GM19372 (cell line): Measurements from ENCODE around the gene C15orf62.
A peak's percentile ranks its signal among the peaks of the same experiment; 100 is the strongest.

Experiments used
- ATAC-seq: cut with Tn5 transposase; IDR thresholded peaks from one replicate; pipeline ENCODE4 v1.9.1; 2021; ENCODE audit warnings: mild to moderate bottlenecking, low read depth, moderate library complexity; ENCODE audit not compliant: unreplicated experiment

C15orf62 gene

GRCh38 chr15:40775740-40776536 is 6.2 kb downstream of the C15orf62 start:
- ATAC-seq = no peak

GRCh38 chr15:40776537-40777141 is 6.9 kb downstream of the C15orf62 start:
- ATAC-seq = no peak

GRCh38 chr15:40782609-40783227 is 12.9 kb downstream of the C15orf62 start:
- ATAC-seq = no peak

- no peak for ATAC-seq
Observed at GRCh38 chr15:40785164-40785563, 15.4 kb downstream of the C15orf62 start.

GRCh38 chr15:40785814-40786213 is 16.0 kb downstream of the C15orf62 start:
- no peak for ATAC-seq

GRCh38 chr15:40787344-40787841 is 17.6 kb downstream of the C15orf62 start:
- no peak for ATAC-seq

GRCh38 chr15:40787991-40788390 is 18.2 kb downstream of the C15orf62 start:
- no peak for ATAC-seq

GRCh38 chr15:40789119-40789518 is 19.3 kb downstream of the C15orf62 start:
- no peak for ATAC-seq

GRCh38 chr15:40789999-40790398 is 20.2 kb downstream of the C15orf62 start:
- ATAC-seq = no peak

GRCh38 chr15:40790718-40791117 is 20.9 kb downstream of the C15orf62 start:
- ATAC-seq = no peak

GRCh38 chr15:40792394-40792793 is 22.6 kb downstream of the C15orf62 start:
- no peak for ATAC-seq

- ATAC-seq = no peak
Observed at GRCh38 chr15:40793216-40793989, 23.6 kb downstream of the C15orf62 start.

- no peak for ATAC-seq
Observed at GRCh38 chr15:40796041-40796440, 26.3 kb downstream of the C15orf62 start.

GRCh38 chr15:40796512-40796911 is 26.7 kb downstream of the C15orf62 start:
- no peak for ATAC-seq

GRCh38 chr15:40799523-40799922 is 29.7 kb downstream of the C15orf62 start:
- ATAC-seq = no peak

GRCh38 chr15:40803076-40803475 is 33.3 kb downstream of the C15orf62 start:
- no peak for ATAC-seq

GRCh38 chr15:40803688-40804087 is 33.9 kb downstream of the C15orf62 start:
- no peak for ATAC-seq

- ATAC-seq = no peak
Observed at GRCh38 chr15:40806672-40807027, 36.9 kb downstream of the C15orf62 start.

GRCh38 chr15:40807028-40807887 is 37.5 kb downstream of the C15orf62 start, which contains the start of the genes DNAJC17 and ZFYVE19:
DNAJC17 (minus strand) TSS chr15:40807473; CDS start chr15:40807446, 27 bp downstream.
ZFYVE19 (plus strand) TSS chr15:40807089; CDS start chr15:40807590, 501 bp downstream.
- peak; percentile 92 for ATAC-seq
